Dermis microvascular lymphatic vessel endothelial cell (primary cell): ENCODE measurements around the gene ACTN1. TPM values are rescaled to one million over a fixed set of nuclear protein-coding genes. Genes with fewer than 3 reads are reported as not detected.
A peak's percentile ranks its signal among the peaks of the same experiment; 100 is the strongest.
"Not testable (repeated sequence)": the region's sequence is repeated elsewhere in the genome, so short reads cannot be mapped to it uniquely, and the experiment has no call there.

Source experiments
- DNase-seq, 2 donors: peaks; one replicate each; pipeline versions ENCODE4 v3.0.0 to v3.0.0-alpha.2; 2010; ENCODE audit warnings: low read depth in 2 of 2
- total RNA-seq: library from RNA; depleted of rRNA; stranded (reverse); fragments of >200 nt; gene quantifications from 2 replicates; pipeline ENCODE4 v1.2.1, GENCODE V29; 2014

ACTN1 gene
- total RNA-seq, 1 donor from 2014 or later: 152 TPM

DNA sequence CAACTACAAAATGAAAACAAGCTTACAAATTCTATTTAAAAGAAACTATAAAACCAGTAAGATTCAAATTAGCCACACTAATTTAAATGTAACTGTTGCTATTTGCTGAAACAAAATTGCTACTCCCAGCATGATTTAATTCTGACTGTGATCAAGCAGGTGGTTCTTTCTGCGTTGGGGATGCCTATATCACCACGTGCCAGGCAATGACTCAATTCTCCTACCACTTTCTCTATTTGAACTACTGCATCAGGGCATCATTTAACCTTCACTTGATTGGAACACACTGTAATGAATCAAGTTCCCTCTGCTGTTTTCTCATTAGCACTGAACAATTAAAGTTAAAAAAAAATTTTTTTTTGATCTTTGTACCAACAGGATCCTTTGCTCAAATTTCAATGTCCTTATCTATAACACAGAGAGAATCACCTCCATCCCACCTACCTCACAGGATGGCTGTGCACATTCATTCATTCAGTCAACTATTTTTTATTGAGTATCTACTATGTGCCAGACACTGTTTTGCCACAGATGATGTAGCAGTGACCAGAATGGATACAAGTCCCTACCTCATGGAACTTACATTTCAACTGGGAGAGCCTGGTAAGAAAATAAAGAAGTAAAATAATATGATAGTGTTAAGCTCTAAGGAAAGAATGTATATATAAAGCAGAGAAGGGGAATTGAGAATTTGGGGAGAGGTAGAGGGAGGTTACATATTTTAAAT lies 8.0 kb upstream of the ACTN1 start:
- DNase-seq: no peak

DNA sequence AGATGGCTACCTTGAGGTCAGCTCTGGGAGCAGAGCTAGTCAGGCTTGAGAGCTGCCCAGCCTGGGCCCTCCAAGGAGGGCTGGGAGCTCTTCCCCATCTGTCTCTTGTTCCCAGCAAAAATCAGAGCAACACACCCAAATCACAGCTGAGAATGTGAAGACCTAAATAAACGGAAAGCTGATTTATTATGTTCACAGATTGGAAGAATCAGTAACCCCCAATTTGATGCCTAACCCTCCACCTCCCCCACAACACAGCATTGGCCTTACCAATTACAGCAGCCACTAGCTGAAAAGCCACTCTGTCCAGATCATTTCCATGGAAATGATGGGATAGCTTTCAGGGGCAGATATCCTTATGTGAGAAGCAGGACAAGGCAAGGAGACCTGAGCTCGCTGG lies 7.1 kb upstream of the ACTN1 start:
- DNase-seq: no peak

DNA sequence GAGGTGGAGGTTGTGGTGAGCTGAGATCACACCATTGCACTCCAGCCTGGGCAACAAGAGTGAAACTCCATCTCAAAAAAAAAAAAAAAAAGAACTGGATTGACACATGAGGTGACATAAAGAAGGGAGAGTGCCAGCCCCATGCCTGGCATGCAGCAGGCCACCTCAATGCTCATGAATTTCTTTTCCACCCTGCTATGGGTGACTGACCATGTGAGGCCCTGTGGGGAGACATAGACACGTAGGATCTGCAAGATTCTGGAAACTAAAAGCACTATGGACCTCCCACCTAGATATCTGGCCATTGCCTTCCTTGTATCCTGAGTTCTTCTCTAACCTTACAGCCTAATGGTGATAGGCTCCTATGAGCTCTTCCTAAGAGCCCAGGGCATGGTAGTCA lies 5.6 kb upstream of the ACTN1 start:
- no peak for DNase-seq

DNA sequence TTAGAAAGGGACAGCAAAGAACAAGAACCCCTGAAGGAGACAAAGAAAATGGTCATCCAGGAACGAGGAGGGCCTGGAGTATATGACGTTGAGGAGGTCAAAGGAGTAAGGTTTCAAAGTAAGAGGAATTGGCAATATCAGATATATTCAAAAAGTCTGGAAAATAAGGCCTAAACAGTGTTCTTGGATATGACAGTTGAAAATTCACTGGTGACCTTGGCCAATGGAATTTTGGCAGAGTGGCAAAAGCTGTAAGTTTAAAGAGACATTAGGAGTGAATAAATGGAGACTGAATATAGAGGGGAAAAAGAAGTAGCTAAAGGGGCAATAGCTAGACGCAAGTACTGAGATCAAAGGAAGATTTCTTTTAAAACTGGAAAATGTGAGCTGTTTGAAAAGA lies 4.1 kb upstream of the ACTN1 start:
- DNase-seq: no peak

GRCh38 chr14:68982581-68982980 lies 3.5 kb upstream of the ACTN1 start:
- DNase-seq: no peak

GRCh38 chr14:68981539-68981976 lies 2.5 kb upstream of the ACTN1 start:
- DNase-seq: peak in 1 of 2 donors; percentile 74

DNA sequence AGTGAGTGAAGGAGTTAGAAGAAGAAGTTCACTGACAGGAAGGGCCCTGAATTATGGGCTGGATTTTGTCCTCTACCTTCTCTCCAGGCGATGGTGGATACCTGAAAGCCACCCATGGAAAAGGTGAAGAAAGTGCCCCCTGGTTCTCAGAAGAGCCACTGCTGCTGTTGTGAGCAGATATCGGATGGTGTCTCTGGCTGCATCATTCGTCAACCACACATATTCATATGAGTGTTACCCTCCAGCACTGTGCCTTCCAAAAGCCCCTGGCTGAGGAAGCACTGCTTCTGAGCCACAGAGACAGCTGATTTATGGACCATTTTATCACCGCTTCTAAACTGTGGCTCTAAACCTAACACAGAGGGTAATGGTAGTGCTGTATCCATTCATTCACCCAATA lies 2.0 kb upstream of the ACTN1 start:
- no peak for DNase-seq

GRCh38 chr14:68979722-68980451 lies 785 bp upstream of the ACTN1 start:
- DNase-seq: peak in 1 of 2 donors; percentile 59

DNA sequence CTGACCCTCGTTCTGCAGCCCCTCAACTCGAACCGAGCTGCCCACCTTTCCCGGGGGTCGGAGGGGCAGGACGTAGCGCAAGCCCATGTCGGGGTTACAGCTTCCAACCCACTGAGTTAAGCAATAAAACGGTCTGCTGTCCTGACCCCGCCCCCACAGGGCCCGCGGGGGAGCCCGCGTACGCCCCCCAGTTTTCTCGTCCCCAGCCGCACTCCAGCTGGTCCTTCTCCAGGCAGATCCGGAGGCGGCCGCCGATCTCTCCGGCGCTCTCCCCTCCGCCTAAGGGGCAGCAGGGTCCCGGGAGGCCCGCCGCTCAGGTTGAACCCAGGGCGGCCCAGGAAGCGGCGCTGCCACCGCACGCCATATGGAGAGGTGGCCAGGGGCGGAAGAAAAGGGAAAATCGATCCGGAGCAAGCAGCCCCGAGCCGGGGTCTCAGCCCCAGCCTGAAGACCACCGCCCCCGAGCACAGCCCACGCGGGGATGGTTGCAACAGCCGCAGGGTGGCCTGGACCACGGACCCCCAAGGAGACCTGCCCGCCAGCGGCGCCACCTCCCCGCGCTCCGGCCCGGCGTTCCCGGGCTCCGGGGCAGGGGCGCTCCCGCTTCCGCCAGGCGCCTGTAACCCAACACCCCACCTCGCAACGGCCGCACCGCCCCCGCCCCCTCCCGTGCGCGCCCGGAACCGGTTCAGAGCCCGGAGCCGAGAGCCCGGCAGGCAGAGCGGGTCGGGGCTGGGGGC lies 760 bp downstream of the ACTN1 start:
- DNase-seq: peak in 1 of 2 donors; percentile 66

DNA sequence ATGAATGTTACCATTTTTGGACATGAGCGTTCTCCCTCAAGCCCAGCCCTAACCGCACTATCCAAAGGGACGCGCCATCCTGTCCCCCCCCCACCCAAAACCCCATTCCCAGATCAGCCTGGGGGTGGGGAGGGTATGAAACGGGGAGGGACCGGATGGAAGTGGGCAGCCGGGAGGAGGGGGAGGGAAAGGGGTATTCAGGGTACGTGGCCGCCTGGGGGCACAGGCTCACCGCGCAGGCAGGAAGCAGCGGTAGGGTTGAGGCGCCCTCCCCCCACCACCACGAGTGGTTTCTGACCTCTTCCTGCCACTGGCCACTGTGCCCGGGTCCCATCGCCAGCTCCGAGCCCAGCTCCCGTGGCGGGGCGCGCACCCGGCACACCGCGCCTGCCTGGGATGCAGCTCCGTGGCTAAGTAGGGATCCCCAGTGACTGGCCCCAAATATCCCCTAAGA lies 1.4 kb downstream of the ACTN1 start:
- peak; percentile 46 to 85 for DNase-seq

GRCh38 chr14:68977180-68977717 lies 1.9 kb downstream of the ACTN1 start:
- peak in 1 of 2 donors; percentile 32 for DNase-seq

- no peak for DNase-seq
Observed at GRCh38 chr14:68976160-68977067, 2.7 kb downstream of the ACTN1 start.

GRCh38 chr14:68975667-68976066 lies 3.4 kb downstream of the ACTN1 start:
- DNase-seq: peak in 1 of 2 donors; percentile 43

- DNase-seq: no peak
Observed at GRCh38 chr14:68974759-68975347, 4.2 kb downstream of the ACTN1 start.

DNA sequence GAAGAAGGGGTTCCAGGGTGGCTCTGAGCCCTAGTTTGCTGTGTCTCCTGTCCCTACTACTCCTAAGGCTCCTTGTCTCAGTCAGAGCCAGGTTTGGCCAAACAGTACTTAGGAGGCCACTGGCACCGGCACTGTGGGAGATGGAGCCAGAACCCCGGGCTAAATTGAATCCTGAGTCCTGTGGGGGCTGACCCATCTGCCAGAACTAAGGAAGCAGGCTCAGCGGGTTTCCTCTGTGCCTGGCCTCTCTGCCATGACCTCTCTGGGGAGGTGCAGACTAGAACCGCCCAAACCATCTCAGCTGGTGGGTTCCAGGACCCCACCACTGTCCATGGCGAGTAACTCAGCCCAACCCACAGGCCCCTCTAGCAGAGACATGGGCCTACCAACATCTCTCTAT lies 5.5 kb downstream of the ACTN1 start:
- no peak for DNase-seq

- not testable (repeated sequence) for DNase-seq
Observed at GRCh38 chr14:68973219-68973565, 5.9 kb downstream of the ACTN1 start.

GRCh38 chr14:68972507-68973218 lies 6.4 kb downstream of the ACTN1 start:
- DNase-seq: no peak

DNA sequence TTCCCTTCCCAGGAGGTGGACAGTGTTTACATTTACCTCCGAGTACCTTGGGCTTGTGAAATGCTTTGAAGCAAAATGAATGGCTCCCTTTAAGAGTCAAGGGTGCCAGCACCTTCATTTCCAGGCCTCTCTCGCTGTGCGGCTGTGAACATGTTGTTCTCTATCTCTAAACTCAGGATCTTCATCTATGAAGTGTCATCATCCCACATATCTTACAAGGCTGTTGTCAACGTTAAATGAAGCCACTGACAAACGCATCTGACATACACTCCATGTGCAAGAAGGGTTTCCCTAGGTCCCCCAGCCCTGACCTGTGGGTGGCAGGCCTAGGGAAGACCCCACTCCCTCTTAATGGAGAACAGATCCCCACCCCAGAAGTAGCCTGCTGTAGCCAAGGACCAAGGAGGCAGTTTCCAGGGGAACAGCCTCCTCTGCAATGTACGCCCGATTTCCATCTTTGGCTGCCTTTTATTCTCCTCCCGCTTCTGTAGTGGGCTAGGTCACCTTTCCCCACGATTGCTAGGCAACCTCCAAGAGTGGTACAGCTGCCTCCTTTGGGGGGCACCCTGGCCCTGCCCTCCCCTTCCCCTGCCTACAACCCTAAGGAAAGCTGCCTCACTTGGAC lies 7.6 kb downstream of the ACTN1 start:
- no peak for DNase-seq

GRCh38 chr14:68970736-68971135 lies 8.4 kb downstream of the ACTN1 start:
- no peak for DNase-seq
